NCI-H82 treated with DMSO at 0.1 percent for 48 hours (cell line): ENCODE data around the gene MARCHF6.
"Not testable (repeated sequence)": the region's sequence is repeated elsewhere in the genome, so short reads cannot be mapped to it uniquely, and the experiment has no call there.

Source experiments
- DNase-seq: peaks from one replicate; lab custom pipeline; 2025; ENCODE audit not compliant: unreplicated experiment; lab: John Stamatoyannopoulos, UW

Gene MARCHF6

DNA sequence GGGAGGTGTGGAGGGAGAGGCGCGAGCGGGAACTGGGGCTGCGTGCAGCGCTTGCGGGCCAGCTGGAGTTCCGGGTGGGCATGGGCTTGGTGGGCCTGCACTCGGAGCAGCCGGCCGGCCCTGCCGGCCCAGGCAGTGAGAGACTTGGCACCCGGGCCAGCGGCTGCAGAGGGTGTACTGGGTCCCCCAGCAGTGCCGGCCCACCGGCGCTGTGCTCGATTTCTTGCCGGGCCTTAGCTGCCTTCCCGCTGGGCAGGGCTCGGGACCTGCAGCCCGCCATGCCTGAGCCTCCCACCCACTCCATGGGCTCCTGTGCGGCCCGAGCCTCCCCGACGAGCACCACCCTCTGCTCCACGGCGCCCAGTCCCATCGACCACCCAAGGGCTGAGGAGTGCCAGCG lies 21.7 kb downstream of the MARCHF6 start:
- DNase-seq, result not testable (repeated sequence)

DNA sequence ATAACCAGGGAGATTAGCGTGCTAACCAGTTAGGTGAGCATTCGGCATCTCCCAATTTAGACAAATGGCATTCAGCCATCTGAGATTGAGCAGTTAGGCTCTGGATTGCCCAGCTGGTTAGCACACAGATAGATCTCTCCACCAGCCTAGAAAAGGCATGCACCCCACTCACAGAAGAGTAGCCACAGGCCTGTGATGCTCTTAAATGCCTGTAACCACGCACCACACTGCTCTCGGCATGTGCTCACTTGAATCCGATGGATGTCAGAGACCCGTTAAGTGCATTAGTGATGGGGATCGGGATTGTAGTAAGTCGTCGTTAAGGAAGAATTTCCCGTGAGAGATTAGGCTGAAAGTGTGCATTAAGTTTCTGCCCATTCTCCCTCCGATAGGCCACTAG lies 23.0 kb downstream of the MARCHF6 start:
- DNase-seq, result no peak

DNA sequence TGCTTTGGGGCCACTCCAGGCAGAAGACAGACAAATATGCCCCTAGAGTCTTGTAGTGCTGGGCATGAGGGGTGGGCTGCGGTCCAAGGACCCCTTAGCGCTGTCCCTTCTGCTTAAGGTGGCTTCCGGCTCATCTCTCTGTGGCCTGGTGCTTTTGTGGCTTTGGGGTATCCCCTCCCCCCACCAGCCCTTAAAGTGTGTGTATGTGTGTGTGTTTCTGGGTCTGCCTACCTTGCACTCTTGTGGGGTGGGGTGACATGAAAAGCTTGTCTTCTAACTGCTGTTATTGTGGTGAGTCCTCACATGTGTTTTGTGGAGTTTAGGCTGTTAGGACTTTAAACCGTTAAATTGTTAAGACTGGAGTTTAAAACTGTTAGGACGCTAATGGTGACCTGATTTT lies 23.6 kb downstream of the MARCHF6 start:
- DNase-seq, result no peak

DNA sequence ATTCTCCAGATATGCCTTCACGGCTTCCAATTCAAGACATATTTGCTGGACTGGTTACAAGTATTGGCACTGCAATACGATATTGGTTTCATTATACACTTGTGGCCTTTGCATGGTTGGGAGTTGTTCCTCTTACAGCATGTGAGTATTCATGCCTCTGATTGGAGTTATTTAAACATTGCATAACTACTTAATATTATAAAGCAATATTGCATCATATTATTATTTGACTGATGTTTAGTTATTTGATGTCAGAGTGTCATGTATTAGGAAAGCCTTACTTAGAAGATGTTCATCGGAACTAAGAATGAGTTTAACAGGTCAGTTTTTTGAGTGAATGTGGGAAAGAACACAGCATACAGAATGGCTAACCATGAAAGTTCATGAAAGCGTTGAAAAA lies 28.3 kb downstream of the MARCHF6 start:
- no peak for DNase-seq

DNA sequence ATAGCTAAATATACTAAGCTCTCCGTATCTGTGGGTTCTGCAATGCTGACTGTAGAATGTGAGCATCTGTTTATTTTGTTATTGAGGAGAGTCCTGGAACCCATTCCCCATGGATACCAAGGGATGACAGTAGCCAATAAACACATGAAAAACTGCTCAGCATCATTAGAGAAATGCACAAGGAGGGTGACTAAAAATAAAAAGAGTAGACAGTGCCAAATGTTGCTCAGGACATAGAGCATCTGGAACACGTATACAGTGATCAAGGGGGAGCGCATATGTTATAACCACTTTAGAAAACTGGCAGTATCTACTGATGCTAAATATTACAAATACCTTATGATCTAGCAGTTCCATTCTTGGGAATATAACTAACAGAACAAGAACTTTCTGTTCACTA lies 31.0 kb downstream of the MARCHF6 start:
- DNase-seq, result no peak

DNA sequence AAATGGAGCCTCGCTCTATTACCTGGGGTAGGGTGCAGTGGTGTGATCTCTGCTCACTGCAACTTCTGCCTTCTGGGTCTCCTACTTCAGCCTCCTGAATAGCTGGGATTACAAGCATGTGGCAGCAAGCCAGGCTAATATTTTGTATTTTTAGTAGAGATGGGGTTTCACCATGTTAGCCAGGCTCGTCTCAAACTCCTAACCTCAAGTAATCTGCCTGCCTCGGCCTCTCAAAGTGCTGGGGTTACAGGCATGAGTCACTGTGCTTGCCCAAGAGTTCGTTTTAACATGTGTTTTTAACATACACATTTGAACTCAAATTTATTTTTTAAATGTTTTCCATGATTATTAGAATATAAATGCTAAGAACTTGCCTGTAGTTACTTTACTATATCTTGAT lies 34.2 kb downstream of the MARCHF6 start:
- no peak for DNase-seq

DNA sequence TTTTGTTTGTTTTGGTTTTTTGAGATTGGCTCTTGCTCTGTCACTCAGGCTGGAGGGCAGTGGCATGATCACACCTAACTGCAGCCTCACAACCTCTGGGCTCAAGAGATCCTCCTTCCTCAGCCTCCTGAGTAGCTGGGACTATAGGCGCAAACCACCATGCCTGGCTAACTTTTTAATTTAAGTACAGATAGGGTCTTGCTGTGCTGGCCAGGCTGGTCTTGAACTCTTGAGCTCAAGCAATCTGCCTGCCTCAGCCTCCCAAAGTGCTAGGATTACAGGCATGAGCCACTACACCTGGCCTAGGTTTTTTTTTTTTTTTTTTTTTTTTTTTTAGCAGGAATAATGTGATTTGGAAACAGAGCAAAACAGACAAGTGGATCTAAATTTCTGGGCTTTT lies 37.6 kb downstream of the MARCHF6 start:
- no peak for DNase-seq

DNA sequence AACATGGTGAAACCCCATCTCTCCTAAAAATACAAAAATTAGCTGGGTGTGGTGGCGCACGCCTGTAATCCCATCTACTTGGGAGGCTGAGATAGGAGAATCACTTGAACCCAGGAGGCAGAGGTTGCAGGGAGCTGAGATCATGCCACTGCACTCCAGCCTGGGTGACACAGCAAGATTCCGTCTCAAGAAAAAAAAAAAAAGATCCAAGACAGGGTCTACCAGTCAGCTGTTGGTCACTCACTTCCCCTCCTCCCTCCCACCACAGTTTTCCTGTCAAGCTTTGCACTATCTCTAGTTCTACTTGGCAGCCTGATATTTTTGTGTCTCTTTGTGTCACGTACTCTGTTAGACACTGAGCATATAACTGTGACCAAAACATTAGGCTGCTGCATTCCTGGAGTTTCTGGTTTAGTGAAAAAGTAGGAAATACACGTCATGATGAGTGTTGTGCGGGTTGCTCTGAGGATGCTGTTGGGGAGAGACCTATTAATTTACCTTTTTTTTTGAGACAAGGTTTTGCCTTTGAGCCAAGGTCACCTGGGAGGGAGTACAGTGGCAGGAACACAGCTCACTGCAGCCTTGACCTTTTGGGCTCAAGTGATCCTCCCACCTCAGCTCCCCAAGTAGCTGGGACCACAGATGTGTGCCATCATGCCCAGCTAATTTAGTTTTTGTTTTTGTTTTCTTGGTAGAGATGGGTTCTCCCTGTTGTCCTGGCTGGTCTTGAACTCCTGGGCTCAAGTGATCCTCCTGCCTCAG lies 39.3 kb downstream of the MARCHF6 start:
- DNase-seq, result not testable (repeated sequence)

DNA sequence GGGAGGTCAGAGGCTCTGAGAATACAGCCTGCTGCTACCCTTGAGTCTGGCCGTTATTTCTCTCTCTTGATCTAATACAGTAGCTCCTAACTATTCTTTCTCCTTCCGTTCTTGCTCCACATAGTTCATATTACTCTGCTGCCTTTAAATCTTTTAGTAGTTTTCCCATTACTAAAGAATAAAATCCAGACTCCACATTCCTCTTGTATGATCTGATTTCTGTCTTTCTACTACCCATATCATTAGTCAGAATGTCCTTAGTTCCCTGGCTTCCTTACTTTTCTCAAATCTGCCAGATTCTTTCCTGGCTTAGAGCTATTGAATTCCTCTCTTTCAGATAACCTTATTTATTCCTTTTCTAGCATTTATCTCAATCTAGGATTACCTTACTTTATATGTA lies 40.0 kb downstream of the MARCHF6 start:
- DNase-seq, result no peak

DNA sequence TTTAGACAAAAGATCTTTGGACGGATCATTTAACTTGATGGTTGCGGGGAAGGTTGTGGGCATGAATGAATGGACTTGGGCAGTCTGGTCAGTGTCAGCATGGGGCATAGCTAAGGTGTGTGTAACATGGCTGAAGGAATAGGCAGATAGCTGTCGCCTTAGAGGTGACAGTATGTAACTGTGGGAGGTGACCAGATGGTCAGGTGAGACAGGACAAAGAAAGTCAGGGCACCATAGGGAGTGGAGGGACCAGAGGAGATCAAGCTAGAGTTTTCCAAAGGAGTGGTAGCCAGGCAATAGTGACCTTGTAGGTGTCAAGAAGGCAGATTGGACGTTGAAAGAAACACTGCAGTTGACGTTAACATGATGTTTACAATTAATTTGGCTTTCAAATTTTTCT lies 43.1 kb downstream of the MARCHF6 start:
- DNase-seq, result no peak

DNA sequence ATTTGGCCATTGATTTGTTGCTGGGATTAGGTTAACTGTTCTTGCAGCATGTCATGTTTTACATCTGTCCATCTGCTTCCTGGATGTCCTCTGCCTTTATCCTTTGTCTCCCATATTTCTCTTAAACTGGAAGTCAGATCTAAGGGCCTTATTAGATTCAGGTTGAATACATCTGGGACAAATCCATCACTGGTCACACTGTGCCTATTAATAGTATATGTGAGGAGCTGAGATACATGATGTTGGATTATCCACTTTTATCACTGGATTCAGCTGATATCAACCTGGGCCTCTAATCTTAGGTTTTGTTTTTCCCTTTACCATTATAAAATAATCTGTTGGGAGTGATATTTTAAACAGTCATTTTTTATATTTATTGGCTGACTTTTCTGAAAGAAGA lies 46.3 kb downstream of the MARCHF6 start:
- DNase-seq, result no peak

DNA sequence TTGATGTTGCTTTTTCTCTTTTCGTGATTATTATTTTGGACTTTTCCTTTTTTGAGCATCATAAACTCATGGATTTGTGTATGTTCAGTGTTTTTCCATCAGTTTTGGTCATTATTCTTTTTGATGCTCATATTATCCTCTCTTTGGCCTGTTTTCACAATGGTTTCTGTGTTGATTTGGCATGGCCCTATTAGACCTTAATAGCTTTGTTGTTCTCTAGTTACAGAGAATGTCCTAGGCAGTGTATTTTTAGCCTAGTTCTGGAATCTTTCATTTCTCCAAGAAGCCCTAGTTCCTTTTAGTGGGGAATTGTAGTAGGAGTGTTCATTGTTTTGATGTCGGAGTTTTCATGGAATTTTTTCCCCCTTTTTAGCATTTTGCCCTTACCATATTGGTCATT lies 46.9 kb downstream of the MARCHF6 start:
- no peak for DNase-seq

DNA sequence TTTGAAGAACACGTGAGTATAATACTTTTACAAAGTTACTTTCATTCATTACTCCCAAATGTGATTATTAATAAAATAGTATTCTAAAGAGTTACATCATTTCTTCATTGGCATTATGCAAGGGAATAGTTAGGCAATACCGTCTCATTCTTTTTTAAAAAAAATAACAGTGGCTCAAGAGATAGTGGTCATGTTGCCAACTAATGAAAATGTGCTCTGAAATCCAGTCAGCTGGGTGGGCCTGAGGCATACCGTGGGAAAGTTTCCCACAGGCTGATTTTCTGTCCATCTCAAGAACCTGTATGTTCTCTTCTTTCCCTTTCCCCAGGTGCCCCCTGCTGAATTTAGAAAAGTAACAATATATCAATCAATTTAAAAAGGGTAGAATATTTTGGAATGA lies 47.3 kb downstream of the MARCHF6 start:
- DNase-seq, result no peak

DNA sequence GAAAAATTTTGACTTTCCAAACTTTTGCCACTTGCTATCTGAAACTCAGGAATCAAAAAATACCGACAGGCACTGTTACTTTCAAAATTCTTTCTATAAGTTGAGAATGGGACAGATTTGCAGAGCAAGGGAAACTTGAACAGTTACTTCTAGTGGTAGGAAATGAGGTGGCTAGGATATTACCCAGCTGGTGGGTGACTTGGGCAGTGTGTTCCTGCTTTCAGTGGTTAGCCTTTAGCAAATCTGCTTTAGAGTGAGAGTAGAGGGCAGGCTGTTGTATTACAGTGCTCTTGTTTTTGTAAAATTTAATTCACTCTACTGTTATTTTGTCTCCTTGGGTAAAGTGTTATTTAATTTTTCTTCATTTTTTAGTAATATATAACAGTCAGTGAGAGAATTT lies 48.0 kb downstream of the MARCHF6 start:
- no peak for DNase-seq
